ENCODE measurements around the gene ABR.
"Not testable (repeated sequence)": the region's sequence is repeated elsewhere in the genome, so short reads cannot be mapped to it uniquely, and the experiment has no call there.

The ABR gene

GRCh38 chr17:1201132-1201702 is 21.4 kb upstream of the ABR start:
- DNase-seq = peak in 2 of 4 experiments; percentile 29 to 46

- not testable (repeated sequence) for DNase-seq
Observed at GRCh38 chr17:1199271-1199743, 19.5 kb upstream of the ABR start.

GRCh38 chr17:1197781-1198490 is 18.2 kb upstream of the ABR start:
- peak in 3 of 4 experiments; percentile 11 to 25 (median 23) for DNase-seq

- DNase-seq = no peak
Observed at GRCh38 chr17:1197379-1197778, 17.6 kb upstream of the ABR start.

GRCh38 chr17:1196946-1197345 is 17.2 kb upstream of the ABR start:
- no peak for DNase-seq

GRCh38 chr17:1192911-1193699 is 13.3 kb upstream of the ABR start:
- DNase-seq = no peak

GRCh38 chr17:1190751-1191331 is 11.1 kb upstream of the ABR start:
- DNase-seq = no peak

GRCh38 chr17:1188812-1189504 is 9.2 kb upstream of the ABR start:
- DNase-seq = no peak

- peak; percentile 34 to 71 (median 59) for DNase-seq
Observed at GRCh38 chr17:1186923-1187771, 7.4 kb upstream of the ABR start.

- no peak for DNase-seq
Observed at GRCh38 chr17:1186214-1186820, 6.5 kb upstream of the ABR start.

GRCh38 chr17:1183171-1183873 is 3.5 kb upstream of the ABR start:
- no peak for DNase-seq

GRCh38 chr17:1182811-1183170 is 3.0 kb upstream of the ABR start:
- DNase-seq = no peak

GRCh38 chr17:1181753-1182137 is 2.0 kb upstream of the ABR start:
- DNase-seq = no peak

GRCh38 chr17:1180958-1181752 is 1.4 kb upstream of the ABR start:
- DNase-seq = no peak

- no peak for DNase-seq
Observed at GRCh38 chr17:1179112-1179817, 516 bp downstream of the ABR start.

- no peak for DNase-seq
Observed at GRCh38 chr17:1177016-1177700, 2.6 kb downstream of the ABR start.

GRCh38 chr17:1174263-1174880 is 5.4 kb downstream of the ABR start:
- no peak for DNase-seq

All from activated naive CD4-positive, alpha-beta T cell (primary cell).